Fibroblast of mammary gland (primary cell): ENCODE measurements around the gene SPRY4.
"Not testable (repeated sequence)": the region's sequence is repeated elsewhere in the genome, so short reads cannot be mapped to it uniquely, and the experiment has no call there.

ENCODE experiments used
- DNase-seq: peaks from one replicate; pipeline ENCODE4 v3.0.0-alpha.2; 2010; ENCODE audit warnings: low read depth
- H3K4me3 ChIP-seq: 2 replicates; pipeline ENCODE4 v1.5.1; 2011; ENCODE audit warnings: low read depth, mild to moderate bottlenecking, low read length, moderate library complexity; ENCODE audit not compliant: control insufficient read depth
- TF ChIP-seq, protein P1 (sequence below): conservative IDR thresholded peaks from 2 replicates; pipeline ENCODE4 v1.5.1; 2011; ENCODE audit warnings: low read depth, low read length, inconsistent platforms; ENCODE audit not compliant: control insufficient read depth, insufficient read depth

SPRY4 gene

DNA sequence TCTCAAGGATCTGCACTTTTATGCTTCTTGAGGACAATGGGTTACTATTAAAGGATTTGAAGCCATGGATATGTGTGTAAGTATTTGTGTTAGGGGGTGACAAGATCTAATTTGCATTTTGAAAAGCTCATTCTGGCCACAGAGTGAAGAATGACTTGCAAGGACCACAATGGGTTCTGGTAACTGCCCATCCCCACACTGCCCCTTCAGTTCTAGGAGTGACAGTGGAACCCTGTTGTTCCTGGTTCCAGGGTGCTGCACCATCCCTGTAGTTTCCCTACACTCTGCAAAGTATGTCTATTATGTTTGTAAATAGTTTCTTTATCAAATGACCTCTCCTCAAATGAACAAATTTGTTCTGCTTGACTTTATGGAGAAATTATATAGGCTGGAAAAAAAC lies 9.7 kb upstream of the SPRY4 start:
- DNase-seq: no peak

DNA sequence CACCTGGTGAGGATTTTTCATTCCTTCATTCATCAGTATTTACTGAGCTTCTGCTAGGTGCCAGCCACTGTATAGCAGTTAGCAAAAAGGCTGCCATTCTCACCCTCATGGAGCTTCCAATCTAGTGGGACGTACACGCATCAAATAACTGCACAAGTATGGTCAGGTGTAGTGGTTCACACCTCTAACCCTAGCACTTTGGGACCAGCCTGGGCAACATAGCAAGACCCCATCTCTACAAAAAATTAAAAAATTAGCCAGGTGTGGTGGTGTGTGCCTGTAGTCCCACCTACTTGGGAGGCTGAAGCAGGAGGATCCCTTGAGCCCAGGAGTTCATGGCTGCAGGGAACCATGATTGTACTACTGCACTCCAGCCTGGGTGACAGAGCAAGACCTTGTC lies 8.9 kb upstream of the SPRY4 start:
- not testable (repeated sequence) for H3K4me3 ChIP-seq, DNase-seq

More for the DNA sequence above, 9.7 kb upstream of the SPRY4 start:
- no peak overlapping the region for H3K4me3 ChIP-seq
- TF ChIP-seq, protein P1, sequence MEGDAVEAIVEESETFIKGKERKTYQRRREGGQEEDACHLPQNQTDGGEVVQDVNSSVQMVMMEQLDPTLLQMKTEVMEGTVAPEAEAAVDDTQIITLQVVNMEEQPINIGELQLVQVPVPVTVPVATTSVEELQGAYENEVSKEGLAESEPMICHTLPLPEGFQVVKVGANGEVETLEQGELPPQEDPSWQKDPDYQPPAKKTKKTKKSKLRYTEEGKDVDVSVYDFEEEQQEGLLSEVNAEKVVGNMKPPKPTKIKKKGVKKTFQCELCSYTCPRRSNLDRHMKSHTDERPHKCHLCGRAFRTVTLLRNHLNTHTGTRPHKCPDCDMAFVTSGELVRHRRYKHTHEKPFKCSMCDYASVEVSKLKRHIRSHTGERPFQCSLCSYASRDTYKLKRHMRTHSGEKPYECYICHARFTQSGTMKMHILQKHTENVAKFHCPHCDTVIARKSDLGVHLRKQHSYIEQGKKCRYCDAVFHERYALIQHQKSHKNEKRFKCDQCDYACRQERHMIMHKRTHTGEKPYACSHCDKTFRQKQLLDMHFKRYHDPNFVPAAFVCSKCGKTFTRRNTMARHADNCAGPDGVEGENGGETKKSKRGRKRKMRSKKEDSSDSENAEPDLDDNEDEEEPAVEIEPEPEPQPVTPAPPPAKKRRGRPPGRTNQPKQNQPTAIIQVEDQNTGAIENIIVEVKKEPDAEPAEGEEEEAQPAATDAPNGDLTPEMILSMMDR: no peak

DNA sequence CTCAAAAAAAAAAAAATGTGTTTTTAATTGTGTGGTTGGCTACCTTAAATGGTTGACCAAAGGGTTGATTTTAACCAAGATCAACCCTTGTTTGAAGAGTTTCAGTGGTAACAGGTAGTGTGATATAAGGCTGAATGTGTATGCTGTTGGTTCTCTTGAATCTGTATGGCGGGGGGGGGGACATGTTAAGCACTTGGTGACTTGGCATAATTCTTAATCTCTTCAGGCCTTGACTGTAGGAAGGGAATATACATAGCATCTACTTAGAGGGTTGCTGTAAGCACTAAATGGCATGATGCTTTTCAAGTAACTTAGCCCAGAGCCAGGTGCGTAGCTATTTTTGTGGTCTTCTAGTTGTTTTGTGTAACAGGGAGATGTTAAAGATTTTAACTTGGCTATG lies 5.6 kb upstream of the SPRY4 start:
- H3K4me3 ChIP-seq: no peak overlapping the region
- no peak for DNase-seq
- TF ChIP-seq, protein P1: no peak

DNA sequence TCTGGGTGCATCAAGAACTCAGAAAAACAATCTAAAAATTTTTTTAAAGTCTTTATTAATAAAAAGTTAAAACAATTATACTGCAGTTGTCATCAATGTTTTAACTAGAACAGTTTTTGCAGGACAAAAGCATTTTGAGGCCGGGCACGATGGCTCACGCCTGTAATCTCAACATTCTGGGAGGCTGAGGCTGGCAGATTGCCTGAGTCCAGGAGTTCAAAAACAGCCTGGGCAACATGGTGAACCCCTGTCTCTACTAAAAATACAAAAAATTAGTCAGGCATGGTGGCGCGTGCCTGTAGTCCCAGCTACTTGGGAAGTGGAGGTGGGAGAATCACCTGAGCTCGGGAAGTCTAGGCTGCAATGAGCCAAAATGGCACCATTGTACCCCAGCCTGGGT lies 5.2 kb upstream of the SPRY4 start:
- DNase-seq: no peak
- TF ChIP-seq, protein P1: no peak
- no peak overlapping the region for H3K4me3 ChIP-seq

DNA sequence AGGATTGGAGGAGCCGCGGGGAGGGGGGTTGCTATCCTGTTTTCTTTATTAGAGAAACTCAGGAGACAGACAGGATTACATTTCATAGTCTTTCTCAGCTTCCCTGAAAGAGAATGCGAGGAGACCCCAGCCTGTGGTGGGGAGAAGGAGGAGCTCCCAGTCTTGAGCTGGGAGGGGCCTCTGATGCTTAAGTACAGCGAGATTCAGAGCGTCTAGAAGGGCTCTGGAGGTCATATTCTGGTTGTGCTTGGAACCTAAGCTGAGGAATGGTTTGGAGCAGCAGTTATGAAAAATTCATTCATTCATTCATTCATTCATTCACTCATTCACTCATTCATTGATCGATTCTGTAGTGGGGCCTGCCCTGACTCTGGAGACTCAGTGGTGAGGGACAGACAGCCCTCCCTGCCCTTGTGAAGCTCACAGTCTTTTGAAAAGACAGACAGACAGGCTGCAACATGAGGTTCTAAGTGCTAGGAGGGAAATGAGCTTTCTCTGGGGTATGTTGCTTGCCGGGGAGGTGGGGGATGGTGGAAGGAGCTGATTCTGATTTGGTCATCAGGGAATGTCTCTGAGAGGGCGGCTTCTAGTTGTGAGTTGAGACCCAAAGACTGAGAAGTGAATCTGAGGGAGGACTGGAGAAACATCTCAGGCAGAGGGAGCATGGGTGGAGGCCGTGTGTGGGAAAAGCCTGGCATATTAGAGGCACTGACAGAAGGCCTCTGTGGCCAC lies 2.5 kb upstream of the SPRY4 start:
- peak; percentile 91 for DNase-seq
- TF ChIP-seq, protein P1: peak; percentile 29
- H3K4me3 ChIP-seq: no peak overlapping the region

DNA sequence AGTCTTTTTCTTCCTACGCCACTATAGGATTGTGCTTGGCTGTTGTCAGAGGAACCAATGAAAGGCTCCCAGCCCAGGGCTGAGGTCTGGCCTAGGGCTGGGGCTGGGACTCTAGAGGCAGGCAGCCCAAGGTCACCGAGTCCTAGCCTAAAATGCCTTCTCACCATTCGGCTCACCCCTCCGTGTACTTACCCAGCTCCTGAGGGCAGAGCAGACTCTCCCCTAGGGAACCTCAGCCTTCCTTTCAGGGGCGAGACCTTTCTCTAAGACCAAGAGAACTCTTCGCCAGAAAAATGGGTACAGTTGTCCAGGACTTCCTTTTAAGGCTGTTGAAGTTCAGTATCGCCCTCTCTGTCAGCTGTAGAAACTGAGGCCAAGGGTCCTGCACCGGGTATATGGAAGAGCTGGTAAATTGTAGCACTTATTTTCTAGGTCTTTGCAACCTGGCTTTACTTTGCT lies 1.7 kb upstream of the SPRY4 start:
- DNase-seq: no peak
- peak overlapping the region; percentile 97 for H3K4me3 ChIP-seq
- TF ChIP-seq, protein P1: no peak

DNA sequence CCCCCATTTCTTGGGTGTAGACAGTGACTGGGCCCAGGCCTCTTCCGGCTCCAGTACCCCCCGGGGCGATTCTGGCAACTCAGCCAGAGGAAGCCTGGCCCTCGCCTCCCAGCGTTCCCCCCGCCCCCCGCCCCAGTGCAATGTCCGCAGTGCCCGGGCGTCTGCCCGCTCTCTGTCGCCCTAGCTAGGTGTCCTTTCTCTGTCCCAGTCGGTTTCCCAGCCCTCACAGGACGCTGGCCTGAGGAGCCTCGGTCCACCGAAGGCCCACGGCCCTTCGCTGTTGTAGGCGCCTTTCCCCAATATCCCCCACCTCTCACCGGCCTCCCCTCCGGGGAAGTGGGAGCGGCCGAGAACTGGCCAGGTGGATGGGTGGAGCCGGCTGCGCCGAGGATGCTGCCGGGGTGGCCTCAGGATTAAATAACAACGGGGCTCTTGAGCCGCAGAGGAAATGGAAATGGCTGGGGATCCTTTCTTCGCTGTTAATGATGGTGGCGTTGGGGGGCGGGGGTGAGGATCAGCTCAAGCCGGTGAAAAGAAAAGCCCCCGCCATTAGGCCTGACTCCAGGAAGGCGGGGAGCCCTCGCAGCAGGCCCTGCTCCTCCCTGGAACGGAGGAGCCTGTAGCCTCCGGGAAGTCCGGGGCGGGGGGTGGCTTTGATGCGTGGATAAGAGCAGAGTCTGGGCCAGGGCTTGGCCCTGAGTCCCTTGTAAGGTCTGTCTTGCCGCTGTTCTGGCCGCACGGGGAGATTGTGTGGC lies 1.1 kb upstream of the SPRY4 start:
- TF ChIP-seq, protein P1: no peak
- peak; percentile 83 for DNase-seq
- H3K4me3 ChIP-seq: peak overlapping the region; percentile 97
